Measurements from ENCODE around the gene ADAMTSL5. TPM values are rescaled to one million over a fixed set of nuclear protein-coding genes. Genes with fewer than 3 reads are reported as not detected.
A peak's percentile ranks its signal among the peaks of the same experiment; 100 is the strongest.
"Not testable (repeated sequence)": the region's sequence is repeated elsewhere in the genome, so short reads cannot be mapped to it uniquely, and the experiment has no call there.

The ADAMTSL5 gene
- total RNA-seq, 1 donor from 2014 or later: not detected

DNA sequence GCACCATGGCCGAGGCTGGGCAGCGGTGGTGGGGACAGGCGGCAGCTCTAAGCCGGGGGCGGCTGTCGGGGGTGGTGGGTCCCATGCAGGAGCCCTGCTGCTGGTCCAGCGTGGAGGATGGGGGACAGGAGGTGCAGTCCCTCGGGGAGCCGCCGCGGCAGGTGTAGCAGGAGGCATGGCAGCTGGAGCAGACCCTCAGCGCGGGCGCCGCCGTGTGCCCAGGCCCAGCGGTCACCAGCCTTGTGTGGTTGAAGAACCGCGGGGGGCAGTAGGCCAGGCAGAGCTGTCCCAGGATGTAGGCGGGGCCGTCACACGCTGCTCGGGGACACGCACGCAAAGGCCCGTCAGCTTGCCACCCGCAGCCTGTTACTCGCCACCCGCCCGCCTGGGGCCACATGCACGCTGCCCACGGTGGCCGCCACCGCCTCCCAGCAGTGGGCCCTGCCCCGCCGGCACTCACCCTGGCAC lies 30.9 kb downstream of the ADAMTSL5 start:
- no peak for DNase-seq

DNA sequence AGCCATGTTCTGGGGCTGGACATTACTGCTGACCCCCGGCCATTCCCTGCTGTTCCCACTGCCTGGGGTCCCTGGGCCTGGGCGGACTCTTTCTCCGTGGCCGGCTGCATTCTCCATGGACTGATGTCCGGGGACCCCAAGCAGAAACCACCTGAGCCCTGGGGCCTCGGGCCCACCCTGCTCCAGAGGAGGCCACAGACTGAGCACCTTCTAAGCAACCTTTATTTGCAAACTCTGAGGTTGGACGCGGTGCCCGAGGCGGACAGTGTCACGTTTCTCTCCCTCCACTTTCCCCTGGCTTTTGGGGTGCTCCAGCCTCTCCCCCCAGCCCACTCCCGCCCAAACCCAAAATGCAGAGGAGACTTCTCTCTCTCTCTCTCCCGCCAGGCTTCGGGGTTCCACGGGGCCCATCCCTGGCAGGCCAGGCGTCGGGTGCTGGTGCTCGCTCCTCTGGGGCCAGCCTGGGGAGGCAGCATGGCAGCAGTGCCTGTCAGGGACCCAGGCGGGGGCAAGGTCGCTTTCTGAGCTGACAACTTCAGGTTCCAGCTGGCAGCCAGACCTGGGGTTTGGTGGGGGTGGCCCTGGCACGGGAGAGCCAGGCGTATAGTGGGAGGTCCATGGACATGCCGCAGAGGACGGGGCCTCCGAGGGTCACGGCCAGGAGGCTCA lies 31.5 kb downstream of the ADAMTSL5 start:
- no peak for DNase-seq

DNA sequence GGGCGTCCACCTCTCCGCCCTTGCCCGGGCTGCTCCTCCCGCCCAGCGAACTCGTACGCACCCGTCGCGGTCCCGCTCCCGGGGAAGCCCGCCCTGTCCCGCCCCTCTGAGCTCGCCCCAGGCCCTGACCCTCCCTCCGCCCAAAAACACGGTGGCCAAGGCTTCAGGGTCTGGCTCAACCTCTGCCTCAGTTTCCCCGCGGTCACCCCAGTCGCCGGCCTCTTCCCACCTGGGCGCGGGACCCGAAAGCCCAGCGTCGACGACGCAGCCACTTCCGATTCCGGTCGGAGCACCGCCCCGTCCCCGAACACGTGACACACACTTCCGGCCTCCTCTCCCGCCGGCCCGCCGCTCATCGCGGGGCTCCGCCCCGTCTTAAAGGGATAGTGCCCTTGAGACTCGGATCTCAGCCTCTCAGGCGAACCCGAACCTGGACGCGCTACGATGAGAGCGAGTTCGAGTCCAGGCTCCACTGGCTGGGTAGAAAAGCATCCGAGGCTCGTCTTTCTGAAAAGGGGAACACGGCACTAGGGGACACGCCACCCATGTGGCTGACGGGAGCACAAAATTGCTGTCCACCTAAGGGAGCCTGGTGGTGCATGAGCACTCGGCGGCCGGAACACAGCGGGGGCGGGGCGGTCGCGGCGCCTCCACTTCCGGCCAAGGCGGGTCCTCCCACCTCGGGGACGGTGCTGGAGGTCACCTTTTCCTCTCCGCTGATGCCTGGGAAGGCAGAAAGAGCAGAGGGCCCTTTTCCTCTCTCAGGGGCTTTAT lies 33.7 kb downstream of the ADAMTSL5 start, which contains the start of gene C19orf25:
Gene C19orf25, minus strand, starts transcription at position 282 of the 774 bp plus-strand sequence. CDS start 312 bp downstream, outside the sequence.
- DNase-seq: peak; percentile 85

DNA sequence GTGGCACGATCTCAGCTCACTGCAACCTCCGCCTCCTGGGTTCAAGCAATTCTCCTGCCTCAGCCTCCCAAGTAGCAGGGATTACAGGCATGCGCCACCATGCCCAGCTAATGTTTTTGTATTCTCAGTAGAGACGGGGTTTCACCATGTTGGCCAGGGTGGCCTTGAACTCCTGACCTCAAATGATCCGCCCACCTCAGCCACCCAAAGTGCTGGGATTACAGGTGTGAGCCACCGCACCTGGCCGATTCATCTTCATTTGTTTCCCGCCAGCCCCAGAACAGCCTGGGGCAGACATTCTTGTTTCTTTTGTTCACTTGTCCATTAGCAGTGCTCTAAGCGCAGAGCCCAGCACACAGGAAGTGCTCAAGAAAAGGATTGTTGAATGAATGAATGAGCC lies 35.8 kb downstream of the ADAMTSL5 start:
- DNase-seq: not testable (repeated sequence)

DNA sequence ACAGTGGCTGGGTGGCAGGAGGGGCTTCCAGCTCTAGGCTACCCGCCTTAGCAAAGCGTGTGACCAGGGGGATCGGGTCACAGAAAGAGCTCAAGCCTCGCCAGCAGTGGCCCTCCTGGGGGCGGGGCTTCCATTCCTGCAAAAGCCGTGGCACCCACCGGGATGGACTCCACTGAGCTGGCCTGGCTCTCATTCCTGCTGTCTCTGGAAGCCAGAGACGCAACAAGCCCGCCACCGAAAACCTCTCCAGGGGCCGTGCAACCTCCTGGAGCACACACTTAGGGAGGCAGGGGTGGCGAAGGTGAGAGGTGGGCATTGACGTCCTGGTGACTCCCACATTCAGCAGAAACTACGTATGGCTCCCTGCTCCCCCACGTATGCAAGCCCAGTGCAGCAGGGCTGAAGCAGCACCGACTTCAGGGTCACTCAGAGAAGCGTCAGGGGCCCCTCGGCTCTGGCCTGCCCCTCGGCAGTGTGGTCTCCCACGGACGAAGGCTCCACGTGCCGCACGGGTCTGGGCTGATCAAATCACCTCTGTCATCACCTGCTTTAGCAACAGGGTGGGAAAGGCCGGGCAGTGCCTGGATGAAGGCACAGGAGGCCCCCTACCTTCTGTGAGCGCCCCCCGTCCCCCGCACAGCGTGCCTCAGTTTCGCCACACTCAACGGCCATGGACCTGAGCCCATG lies 36.9 kb downstream of the ADAMTSL5 start:
- no peak for DNase-seq

DNA sequence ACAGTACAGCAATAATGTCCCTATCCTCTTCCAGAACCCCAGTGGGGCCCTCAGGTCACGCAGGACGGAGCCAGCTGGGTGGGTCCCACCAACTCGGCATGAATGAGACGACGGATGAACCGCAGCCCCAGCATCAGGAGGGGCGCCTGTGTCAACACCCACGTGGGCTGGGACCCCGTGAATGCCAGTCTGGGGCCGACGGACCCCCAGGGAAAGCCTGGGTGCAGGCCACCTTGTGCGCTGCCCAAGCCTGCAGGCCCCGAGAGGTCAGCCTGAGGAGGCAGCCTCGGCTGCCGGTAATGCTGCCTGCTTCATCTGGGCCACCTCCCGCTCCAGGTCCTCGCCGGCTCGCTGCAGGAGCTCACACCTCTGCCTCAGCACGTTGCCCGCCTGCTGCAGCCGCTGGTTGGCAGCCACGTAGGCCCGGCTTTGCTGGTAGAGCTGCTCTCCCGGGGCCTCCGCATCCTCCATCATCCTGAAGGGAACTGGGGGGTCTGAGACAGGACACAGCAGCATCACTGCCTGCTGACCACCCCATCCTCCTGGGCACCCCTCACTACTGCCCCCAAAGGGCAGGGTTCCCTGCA lies 38.0 kb downstream of the ADAMTSL5 start:
- no peak for DNase-seq

DNA sequence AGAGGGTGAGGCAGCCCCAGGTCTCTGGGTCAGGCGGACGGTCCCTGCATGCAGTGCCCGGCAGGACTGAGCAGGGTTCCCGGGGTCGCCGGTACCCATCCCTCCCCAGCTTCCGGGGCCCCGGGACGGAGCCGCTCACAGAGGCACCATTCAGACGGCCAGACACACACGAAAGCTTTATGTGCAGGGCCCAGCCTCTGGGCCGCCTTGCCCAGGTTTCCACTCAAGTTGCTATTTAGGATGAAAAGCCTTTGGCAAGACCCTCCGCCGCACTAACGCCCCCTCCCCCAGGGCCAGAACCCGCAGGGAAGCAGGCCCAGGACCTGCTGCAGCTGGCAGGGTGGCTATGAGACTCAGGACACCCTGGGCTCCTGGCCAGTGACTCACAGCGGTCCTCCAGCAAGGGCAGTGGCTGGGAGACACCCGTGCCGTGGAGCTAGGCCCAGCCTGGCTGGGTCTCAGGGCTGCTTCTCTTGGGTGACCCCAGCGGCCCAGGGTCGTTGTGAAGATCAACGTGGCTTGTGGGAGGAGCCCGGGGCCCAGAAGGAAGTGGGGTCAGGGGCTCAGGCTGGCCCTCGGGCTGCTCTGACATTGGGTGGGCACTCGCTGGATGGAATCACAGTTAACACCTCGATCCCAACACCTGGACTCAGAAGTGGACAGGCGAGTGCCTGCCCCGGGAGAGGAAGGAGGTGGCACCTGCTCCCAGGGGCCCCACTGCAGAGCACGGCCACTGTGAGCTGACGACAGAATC lies 38.6 kb downstream of the ADAMTSL5 start:
- no peak for DNase-seq

DNA sequence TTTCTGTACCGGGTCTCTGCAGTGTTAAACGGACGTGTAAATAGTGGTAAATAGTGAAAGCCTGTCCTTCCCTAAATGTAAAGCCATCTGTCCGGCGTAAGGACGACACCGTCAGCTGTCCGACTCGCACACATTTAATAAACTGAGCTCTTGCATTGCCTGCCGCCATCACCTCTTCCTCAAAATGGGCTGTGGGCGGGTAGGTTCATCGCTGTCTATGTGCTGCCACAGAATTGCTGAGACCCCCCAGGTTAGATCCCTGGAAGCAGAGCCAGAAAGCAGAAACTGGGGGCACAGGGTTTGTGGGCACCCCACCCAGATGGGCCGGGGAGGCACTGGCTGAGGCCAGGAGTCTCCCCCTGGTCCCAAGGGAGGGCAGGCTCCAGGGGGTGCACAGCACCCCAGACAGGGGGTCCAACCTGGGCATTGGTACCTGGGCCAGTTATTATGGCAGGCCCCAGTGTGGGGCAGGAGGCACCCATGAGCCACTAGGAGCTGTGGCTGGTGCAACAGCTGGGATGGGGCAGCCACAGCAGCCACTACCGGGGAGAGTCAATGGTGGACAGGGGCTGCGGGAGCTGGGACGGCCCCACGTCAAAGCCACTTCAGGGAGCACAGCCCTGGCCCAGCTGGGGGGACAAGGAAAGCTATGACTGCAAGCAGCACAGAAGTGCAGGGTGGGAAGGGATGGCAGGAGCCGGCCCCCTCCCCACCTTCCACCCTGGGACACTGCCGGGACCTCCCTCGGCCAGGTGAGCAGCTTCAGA lies 39.6 kb downstream of the ADAMTSL5 start:
- DNase-seq: no peak

DNA sequence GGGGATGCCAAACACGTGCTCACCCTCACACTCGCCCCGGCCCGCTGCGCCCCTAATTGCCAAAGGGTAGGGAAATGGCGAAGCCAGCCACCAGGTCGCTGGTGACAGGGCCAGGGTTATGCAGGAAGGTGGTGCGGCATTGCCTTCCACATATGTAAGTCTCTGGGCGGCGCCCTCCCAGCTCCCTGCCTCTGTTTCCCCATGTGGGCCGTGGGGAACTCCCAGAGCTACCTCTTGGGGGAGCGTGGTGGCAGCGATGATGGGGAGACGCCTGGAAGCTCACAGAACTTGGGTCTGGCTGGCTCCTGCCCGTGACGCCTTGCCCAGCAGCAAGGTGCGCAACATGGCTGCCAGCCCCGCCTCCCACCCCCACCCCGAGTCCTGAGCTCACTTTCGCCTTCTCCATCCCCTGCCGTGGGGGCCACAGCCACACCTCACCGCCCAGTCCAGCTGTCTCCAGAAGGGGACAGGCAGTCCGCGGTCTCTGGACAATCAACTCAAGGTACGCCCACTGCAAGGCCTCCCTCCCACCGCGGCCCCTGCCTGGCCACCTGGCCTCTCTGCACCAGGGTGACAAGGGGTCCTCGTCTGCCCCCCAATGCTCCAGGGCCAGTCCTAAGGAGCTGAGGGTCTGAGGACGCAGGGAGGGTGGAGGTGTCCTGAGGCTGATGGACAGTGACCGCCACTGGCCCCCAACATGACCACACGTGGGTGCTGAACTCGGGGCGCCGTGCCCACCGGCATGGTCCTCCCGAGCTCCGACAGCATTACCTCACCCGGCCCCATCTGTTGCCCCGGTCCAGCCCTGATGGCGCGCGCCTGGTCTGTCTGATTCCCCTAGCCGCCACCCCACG lies 40.4 kb downstream of the ADAMTSL5 start:
- no peak for DNase-seq

DNA sequence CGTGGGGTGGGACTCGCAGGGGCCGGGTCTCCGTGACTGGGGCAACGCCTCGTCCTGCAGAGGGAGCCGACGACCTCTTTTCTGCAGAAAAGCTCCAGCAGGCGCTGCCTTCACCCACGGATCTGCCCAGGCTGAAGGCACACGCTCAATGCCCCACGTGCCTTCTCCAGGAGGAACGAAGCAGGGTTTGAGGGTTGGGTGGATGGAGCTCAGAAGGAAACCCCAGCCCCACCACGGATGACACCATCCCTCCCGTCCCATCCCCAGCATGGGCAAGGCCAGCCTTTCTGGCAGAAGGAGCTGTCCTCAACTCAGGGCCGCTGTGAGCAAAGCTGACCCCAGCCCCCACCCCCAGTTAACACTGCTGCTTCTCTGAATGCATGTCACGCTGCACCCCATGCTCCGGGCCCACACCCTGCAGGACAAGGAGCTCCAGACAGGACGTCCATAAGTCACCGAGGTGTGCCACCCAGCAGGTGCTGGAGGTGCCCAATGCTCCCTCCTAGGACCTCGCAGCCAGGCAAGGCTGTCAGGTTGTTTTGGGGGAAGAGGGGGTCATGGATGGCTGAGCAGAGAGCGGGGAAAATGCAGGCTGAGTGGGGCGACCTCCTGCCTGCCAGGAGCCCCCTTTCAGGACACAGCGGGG lies 41.2 kb downstream of the ADAMTSL5 start:
- no peak for DNase-seq

DNA sequence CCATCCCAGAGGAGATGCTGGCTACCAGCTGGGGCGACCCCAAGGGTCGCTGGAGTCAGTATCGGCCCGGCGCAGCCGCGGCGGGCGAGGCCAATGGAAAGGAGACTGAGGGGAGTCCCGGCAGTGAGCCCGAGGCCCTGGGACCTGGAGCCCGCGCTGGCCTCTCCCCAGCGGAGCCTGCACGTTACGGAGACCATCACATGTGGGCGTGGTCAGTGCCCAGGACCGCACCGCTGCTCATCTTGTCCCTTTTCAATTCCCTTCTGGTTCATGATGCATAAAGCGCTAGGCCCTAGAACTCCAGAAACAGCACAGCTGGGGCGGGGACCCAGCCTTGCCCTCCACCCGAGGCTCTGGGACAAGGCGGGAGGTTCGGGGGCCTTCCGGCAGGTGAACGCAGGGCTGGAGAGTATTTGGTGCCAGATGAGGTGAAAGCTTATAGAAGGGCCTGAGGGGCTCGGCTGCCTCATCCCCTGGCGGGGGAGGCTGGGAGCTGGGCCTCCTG lies 41.8 kb downstream of the ADAMTSL5 start:
- DNase-seq: no peak

DNA sequence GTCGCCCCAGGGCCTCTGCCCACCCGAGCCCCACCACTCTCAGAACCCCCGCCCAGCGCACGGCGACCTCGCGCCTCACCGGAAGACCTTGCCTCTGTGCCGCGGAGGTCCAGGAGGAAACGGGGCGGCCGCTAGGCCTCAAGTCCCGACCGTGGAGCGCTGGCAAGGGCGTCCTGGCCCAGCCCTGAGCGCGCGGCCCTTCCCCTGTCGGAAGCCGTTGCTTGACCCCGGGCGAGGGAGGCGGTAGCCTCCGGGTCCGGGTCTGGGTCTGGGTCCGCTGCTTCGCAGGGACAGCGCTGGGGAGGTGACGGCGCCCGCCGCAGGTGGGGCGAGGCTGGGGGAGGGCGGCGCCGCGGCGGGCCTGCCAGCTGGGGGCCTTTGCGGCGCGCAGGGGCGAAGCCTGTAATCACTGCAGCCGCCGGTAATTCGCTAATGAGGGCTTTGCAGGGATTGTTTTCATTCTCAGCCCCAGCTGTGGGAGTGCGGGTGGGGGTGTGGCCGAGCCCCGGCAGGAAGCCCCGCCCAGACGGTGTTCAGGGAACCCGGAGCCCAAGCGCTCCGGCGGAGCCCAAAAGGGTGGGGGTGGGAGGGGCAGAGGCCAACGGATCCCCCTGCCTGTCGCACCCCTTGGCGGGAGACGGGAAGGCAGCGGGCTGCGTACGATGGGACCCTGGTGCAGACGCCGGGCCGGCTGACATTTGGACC lies 42.4 kb downstream of the ADAMTSL5 start:
- no peak for DNase-seq

DNA sequence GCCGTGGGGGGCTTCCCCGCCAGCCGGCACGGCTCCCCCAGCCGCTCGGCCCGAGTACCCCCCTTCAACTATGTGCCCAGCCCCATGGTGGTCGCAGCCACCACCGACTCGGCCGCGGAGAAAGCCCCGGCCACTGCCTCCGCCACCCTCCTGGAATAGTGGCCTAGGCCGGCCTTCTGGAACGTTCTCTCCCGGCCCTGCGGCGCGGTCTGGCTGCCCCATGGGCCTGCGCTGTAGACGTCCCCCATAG lies 42.8 kb downstream of the ADAMTSL5 start:
- no peak for DNase-seq

DNA sequence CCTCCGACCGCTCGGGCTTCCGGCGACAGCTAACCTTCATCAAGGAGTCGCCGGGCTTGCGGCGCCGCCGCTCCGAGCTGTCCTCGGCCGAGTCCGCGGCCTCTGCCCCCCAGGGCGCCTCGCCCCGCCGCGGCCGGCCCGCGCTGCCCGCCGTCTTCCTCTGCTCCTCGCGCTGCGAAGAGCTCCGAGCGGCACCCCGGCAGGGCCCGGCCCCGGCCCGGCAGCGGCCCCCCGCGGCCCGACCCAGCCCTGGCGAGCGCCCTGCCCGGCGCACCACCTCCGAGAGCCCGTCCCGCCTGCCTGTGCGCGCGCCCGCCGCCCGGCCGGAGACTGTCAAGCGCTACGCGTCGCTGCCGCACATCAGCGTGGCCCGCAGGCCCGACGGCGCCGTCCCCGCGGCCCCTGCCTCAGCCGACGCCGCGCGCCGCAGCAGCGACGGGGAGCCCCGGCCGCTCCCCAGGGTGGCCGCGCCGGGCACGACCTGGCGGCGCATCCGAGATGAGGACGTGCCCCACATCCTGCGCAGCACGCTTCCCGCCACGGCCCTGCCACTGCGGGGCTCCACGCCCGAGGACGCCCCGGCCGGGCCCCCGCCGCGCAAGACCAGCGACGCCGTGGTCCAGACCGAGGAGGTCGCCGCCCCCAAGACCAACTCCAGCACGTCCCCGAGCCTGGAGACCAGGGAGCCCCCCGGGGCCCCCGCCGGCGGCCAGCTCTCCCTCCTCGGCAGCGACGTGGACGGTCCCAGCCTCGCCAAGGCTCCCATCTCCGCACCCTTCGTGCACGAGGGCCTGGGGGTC lies 43.4 kb downstream of the ADAMTSL5 start:
- no peak for DNase-seq

DNA sequence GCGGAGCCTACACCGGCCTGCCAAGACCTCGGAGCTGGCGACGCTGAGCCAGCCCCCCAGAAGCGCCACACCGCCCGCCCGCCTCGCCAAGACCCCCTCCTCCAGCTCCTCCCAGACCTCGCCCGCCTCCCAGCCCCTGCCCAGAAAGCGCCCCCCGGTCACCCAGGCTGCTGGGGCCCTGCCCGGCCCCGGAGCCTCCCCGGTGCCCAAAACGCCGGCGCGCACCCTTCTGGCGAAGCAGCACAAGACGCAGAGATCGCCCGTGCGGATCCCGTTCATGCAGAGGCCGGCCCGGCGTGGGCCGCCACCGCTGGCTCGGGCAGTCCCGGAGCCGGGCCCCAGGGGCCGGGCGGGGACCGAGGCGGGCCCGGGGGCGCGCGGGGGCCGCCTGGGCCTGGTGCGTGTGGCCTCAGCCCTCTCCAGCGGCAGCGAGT lies 44.0 kb downstream of the ADAMTSL5 start:
- no peak for DNase-seq

DNA sequence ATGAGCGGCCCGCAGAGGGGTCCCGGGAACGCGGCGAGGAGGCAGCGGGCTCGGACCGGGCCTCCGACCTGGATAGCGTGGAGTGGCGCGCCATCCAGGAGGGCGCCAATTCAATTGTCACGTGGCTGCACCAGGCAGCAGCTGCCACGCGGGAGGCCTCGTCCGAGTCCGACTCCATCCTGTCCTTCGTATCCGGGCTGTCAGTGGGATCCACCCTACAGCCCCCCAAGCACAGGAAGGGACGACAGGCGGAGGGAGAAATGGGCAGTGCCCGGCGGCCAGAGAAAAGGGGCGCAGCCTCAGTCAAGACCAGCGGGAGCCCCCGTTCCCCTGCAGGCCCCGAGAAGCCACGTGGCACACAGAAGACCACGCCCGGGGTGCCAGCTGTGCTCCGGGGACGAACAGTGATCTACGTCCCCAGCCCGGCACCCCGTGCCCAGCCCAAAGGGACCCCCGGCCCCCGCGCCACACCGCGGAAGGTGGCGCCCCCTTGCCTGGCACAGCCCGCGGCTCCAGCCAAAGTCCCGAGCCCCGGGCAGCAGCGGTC lies 44.5 kb downstream of the ADAMTSL5 start:
- DNase-seq: no peak

DNA sequence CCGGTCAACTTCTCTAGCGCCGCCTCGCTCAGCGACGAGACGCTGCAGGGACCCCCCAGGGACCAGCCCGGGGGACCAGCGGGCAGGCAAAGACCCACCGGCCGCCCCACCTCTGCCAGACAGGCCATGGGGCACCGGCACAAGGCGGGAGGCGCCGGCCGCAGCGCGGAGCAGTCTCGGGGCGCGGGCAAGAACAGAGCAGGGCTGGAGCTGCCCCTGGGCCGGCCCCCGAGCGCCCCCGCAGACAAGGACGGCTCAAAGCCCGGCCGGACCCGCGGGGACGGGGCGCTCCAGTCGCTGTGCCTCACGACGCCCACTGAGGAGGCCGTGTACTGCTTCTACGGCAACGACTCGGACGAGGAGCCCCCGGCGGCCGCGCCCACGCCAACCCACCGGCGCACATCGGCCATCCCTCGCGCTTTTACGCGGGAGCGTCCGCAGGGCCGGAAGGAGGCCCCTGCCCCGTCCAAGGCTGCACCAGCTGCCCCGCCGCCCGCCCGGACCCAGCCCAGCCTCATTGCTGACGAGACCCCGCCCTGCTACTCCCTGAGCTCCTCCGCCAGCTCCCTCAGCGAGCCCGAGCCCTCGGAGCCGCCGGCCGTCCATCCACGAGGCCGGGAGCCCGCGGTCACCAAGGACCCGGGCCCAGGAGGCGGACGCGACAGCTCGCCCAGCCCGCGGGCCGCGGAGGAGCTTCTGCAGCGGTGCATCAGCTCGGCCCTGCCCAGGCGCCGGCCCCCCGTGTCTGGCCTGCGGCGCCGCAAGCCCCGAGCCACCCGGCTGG lies 45.1 kb downstream of the ADAMTSL5 start:
- DNase-seq: no peak

Measured in occipital lobe (tissue), 2 donors.